Measurements from ENCODE around the gene PIAS2.

- TF ChIP-seq CTCF (IDR thresholded peaks at IDR 0.05; ENCODE audit: poor library complexity) (no peak), EZH2 (IDR thresholded peaks at IDR 0.05; ENCODE audit: borderline replicate concordance) (no peak), EZH2phosphoT487 (IDR thresholded peaks at IDR 0.05; ENCODE audit: low read depth, severe bottlenecking, unreplicated experiment) (no peak)
Measured at GRCh38 chr18:46856973-46857372, 60.3 kb downstream of the PIAS2 start.
